HEK293T (cell line): Measurements from ENCODE around the gene VAX1.
"Not testable (repeated sequence)": the region's sequence is repeated elsewhere in the genome, so short reads cannot be mapped to it uniquely, and the experiment has no call there.

ENCODE experiments used
- BHLHE40 ChIP-seq: fragments of 450-650 bp; IDR thresholded peaks from 2 replicates; pipeline ENCODE4 v1.6.1; 2016; ENCODE audit warnings: mild to moderate bottlenecking, moderate library complexity, borderline replicate concordance
- FOXA1 ChIP-seq: fragments of 450-650 bp; IDR thresholded peaks from 2 replicates; pipeline ENCODE4 v1.6.1; 2016; ENCODE audit warnings: mild to moderate bottlenecking
- FOXM1 ChIP-seq: fragments of 450-650 bp; IDR thresholded peaks from 2 replicates; pipeline ENCODE4 v1.6.1; 2017; ENCODE audit warnings: mild to moderate bottlenecking, borderline replicate concordance
- HDGF ChIP-seq: fragments of 450-650 bp; IDR thresholded peaks from 2 replicates; pipeline ENCODE4 v1.6.1; 2017; ENCODE audit warnings: antibody characterized with exemption, borderline replicate concordance
- SP1 ChIP-seq: fragments of 450-650 bp; IDR thresholded peaks from 2 replicates; pipeline ENCODE4 v1.6.1; 2017
- SUZ12 ChIP-seq: fragments of 450-650 bp; IDR thresholded peaks from 2 replicates; pipeline ENCODE4 v1.6.1; 2016; ENCODE audit warnings: mild to moderate bottlenecking

DNA sequence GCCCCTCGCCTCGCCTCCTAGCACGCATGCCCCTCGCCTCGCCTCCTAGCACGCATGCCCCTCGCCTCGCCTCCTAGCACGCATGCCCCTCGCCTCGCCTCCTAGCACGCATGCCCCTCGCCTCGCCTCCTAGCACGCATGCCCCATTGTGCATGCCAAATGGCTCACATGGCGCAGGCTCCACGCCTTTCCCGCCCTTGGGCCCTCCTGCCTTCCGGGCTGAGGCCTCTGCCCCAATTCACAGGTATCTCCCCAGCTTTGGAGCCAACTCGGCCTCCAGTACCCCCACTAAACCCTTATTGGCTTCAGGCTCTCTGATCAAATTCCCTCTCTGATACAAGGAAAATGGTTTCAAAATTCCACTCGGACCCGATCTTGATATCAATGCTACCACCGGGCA is 11.4 kb downstream of the VAX1 start:
- TF ChIP-seq SP1, HDGF, FOXM1, FOXA1, BHLHE40, SUZ12: not testable (repeated sequence)
